ENCODE data around the gene WDR73. TPM values are rescaled to one million over a fixed set of nuclear protein-coding genes. Genes with fewer than 3 reads are reported as not detected.

WDR73 gene
- total RNA-seq, 1 experiment from 2014 or later, result 20.8 TPM

GRCh38 chr15:84629033-84629432, 25.1 kb downstream of the WDR73 start:
- H3K27me3 ChIP-seq (ENCODE audit: low read length), result no peaks in the 10 kb centered on the region
- no peak overlapping the region for H3K9ac ChIP-seq (ENCODE audit: low read length)
- no peaks in the 10 kb centered on the region for H3K9me3 ChIP-seq (ENCODE audit: low read length)
- no peaks in the 10 kb centered on the region for H3F3A ChIP-seq (ENCODE audit: low read length, unreplicated experiment)
- TF ChIP-seq EZH2 (IDR thresholded peaks at IDR 0.05; ENCODE audit: low read length, unreplicated experiment) (no peak), EZH2phosphoT487 (IDR thresholded peaks at IDR 0.05; ENCODE audit: borderline replicate concordance, low read length) (no peak), CTCF (conservative IDR thresholded peaks at IDR 0.05; ENCODE audit: low read depth, low read length) (no peak)
- no peak overlapping the region for H3K4me2 ChIP-seq (ENCODE audit: low read length)
- H3K36me3 ChIP-seq (ENCODE audit: low read depth, low read length), result no peaks in the 10 kb centered on the region
- no peaks in the 10 kb centered on the region for H3K9me2 ChIP-seq (replicated peaks; ENCODE audit: low read length)
- ChIA-PET POLR2A (ENCODE audit: unreplicated experiment) (no interaction called here), CTCF (interaction anchor here (0.7 kb wide), 1 partner anchor 30 kb away, joined by 4 read pairs; no protein-coding TSS in a partner anchor)
- no peak for DNase-seq
- H3K4me1 ChIP-seq (ENCODE audit: insufficient read depth, low read length), result peaks cover 18% of the 10 kb centered on the region
- no peak overlapping the region for H2AFZ ChIP-seq (ENCODE audit: low read length)
- H3K27ac ChIP-seq (ENCODE audit: low read length), result no peak overlapping the region
- no peak for ATAC-seq
- H3K79me2 ChIP-seq (ENCODE audit: low read length), result peaks cover 22% of the 10 kb centered on the region
- H3K4me3 ChIP-seq (ENCODE audit: low read length), result no peak overlapping the region
- intact Hi-C loops (cut with micrococcal nuclease), result no loop called here
- H4K20me1 ChIP-seq (ENCODE audit: low read length), result no peaks in the 10 kb centered on the region
- BruUV-seq (replicated peaks), result no TSS peak

GRCh38 chr15:84625123-84625522, 29.0 kb downstream of the WDR73 start:
- no peaks in the 10 kb centered on the region for H3K27me3 ChIP-seq (ENCODE audit: low read length)
- no TSS peak for BruUV-seq (replicated peaks)
- intact Hi-C loops (cut with micrococcal nuclease), result no loop called here
- no peaks in the 10 kb centered on the region for H4K20me1 ChIP-seq (ENCODE audit: low read length)
- no peak for DNase-seq
- no peak for ATAC-seq
- H3K9me2 ChIP-seq (replicated peaks; ENCODE audit: low read length), result no peaks in the 10 kb centered on the region
- TF ChIP-seq EZH2phosphoT487 (IDR thresholded peaks at IDR 0.05; ENCODE audit: borderline replicate concordance, low read length) (no peak), CTCF (conservative IDR thresholded peaks at IDR 0.05; ENCODE audit: low read depth, low read length) (no peak), EZH2 (IDR thresholded peaks at IDR 0.05; ENCODE audit: low read length, unreplicated experiment) (no peak)
- peaks cover 21% of the 10 kb centered on the region for H3K36me3 ChIP-seq (ENCODE audit: low read depth, low read length)
- H3K27ac ChIP-seq (ENCODE audit: low read length), result no peak overlapping the region
- H2AFZ ChIP-seq (ENCODE audit: low read length), result no peak overlapping the region
- no peak overlapping the region for H3K4me2 ChIP-seq (ENCODE audit: low read length)
- no peaks in the 10 kb centered on the region for H3F3A ChIP-seq (ENCODE audit: low read length, unreplicated experiment)
- H3K9ac ChIP-seq (ENCODE audit: low read length), result no peak overlapping the region
- no peaks in the 10 kb centered on the region for H3K4me1 ChIP-seq (ENCODE audit: insufficient read depth, low read length)
- CTCF ChIA-PET, result no interaction called here
- POLR2A ChIA-PET (ENCODE audit: unreplicated experiment), result no interaction called here
- H3K4me3 ChIP-seq (ENCODE audit: low read length), result no peak overlapping the region
- H3K79me2 ChIP-seq (ENCODE audit: low read length), result no peaks in the 10 kb centered on the region
- peaks cover 17% of the 10 kb centered on the region for H3K9me3 ChIP-seq (ENCODE audit: low read length)

DNA sequence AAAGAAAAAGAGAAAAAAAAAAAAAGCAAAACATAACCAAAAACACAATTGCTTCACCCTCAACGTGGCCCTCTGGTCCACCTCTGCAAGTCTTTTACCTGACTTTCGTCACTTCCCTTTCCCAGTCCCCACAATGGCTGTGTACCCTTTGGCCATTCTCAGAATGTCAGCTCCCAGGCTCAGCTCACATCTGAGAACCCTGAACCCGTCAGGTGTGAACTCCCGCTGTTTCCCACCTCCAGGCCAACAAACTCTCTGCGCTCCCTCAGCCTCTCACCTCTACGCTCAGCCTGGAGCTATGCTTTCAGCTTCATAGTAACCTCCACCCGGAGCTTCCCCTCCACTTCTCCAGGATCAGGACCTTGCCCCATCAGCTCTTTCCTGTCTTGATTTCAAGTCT, 29.7 kb downstream of the WDR73 start:
- H3K79me2 ChIP-seq (ENCODE audit: low read length), result no peaks in the 10 kb centered on the region
- intact Hi-C loops (cut with micrococcal nuclease), result no loop called here
- no peaks in the 10 kb centered on the region for H3K9me2 ChIP-seq (replicated peaks; ENCODE audit: low read length)
- H4K20me1 ChIP-seq (ENCODE audit: low read length), result no peaks in the 10 kb centered on the region
- H2AFZ ChIP-seq (ENCODE audit: low read length), result no peak overlapping the region
- no peak for TF ChIP-seq EZH2 (IDR thresholded peaks at IDR 0.05; ENCODE audit: low read length, unreplicated experiment)
- no peak for TF ChIP-seq EZH2phosphoT487 (IDR thresholded peaks at IDR 0.05; ENCODE audit: borderline replicate concordance, low read length)
- no peak for TF ChIP-seq CTCF (conservative IDR thresholded peaks at IDR 0.05; ENCODE audit: low read depth, low read length)
- H3F3A ChIP-seq (ENCODE audit: low read length, unreplicated experiment), result no peaks in the 10 kb centered on the region
- no peak overlapping the region for H3K4me3 ChIP-seq (ENCODE audit: low read length)
- DNase-seq (no peak), ATAC-seq (no peak)
- no peak overlapping the region for H3K27ac ChIP-seq (ENCODE audit: low read length)
- ChIA-PET POLR2A (ENCODE audit: unreplicated experiment) (no interaction called here), CTCF (no interaction called here)
- H3K27me3 ChIP-seq (ENCODE audit: low read length), result no peaks in the 10 kb centered on the region
- H3K4me2 ChIP-seq (ENCODE audit: low read length), result no peak overlapping the region
- no TSS peak for BruUV-seq (replicated peaks)
- no peak overlapping the region for H3K9ac ChIP-seq (ENCODE audit: low read length)
- no peaks in the 10 kb centered on the region for H3K4me1 ChIP-seq (ENCODE audit: insufficient read depth, low read length)
- peaks cover 17% of the 10 kb centered on the region for H3K9me3 ChIP-seq (ENCODE audit: low read length)
- peaks cover 21% of the 10 kb centered on the region for H3K36me3 ChIP-seq (ENCODE audit: low read depth, low read length)

All from PC-3 (cell line).